NCI-H69 (cell line): ENCODE data around the gene AJAP1.
A peak's percentile ranks its signal among the peaks of the same experiment; 100 is the strongest.

Experiments used
- DNase-seq: peaks from one replicate; lab custom pipeline; 2025; lab: John Stamatoyannopoulos, UW

AJAP1 gene

GRCh38 chr1:4682607-4683220 lies 28.3 kb downstream of the AJAP1 start:
- no peak for DNase-seq

GRCh38 chr1:4684136-4684535 lies 29.7 kb downstream of the AJAP1 start:
- no peak for DNase-seq

GRCh38 chr1:4684864-4685522 lies 30.6 kb downstream of the AJAP1 start:
- DNase-seq = no peak

- no peak for DNase-seq
Observed at GRCh38 chr1:4685523-4685865, 31.1 kb downstream of the AJAP1 start.

GRCh38 chr1:4687943-4688342 lies 33.5 kb downstream of the AJAP1 start:
- no peak for DNase-seq

- no peak for DNase-seq
Observed at GRCh38 chr1:4689271-4689935, 35.0 kb downstream of the AJAP1 start.

GRCh38 chr1:4689941-4690635 lies 35.7 kb downstream of the AJAP1 start:
- DNase-seq = no peak

- no peak for DNase-seq
Observed at GRCh38 chr1:4690951-4691675, 36.7 kb downstream of the AJAP1 start.

GRCh38 chr1:4691766-4692405 lies 37.5 kb downstream of the AJAP1 start:
- DNase-seq = no peak

GRCh38 chr1:4692437-4692836 lies 38.0 kb downstream of the AJAP1 start:
- DNase-seq = no peak

GRCh38 chr1:4693331-4693730 lies 38.9 kb downstream of the AJAP1 start:
- no peak for DNase-seq

- no peak for DNase-seq
Observed at GRCh38 chr1:4693891-4694290, 39.5 kb downstream of the AJAP1 start.

GRCh38 chr1:4694492-4694891 lies 40.1 kb downstream of the AJAP1 start:
- no peak for DNase-seq

- DNase-seq = no peak
Observed at GRCh38 chr1:4695241-4695640, 40.8 kb downstream of the AJAP1 start.

- no peak for DNase-seq
Observed at GRCh38 chr1:4696161-4696745, 41.8 kb downstream of the AJAP1 start.

- no peak for DNase-seq
Observed at GRCh38 chr1:4696753-4697152, 42.3 kb downstream of the AJAP1 start.

- no peak for DNase-seq
Observed at GRCh38 chr1:4697801-4698200, 43.4 kb downstream of the AJAP1 start.

GRCh38 chr1:4698911-4699310 lies 44.5 kb downstream of the AJAP1 start:
- DNase-seq = no peak

GRCh38 chr1:4699376-4700301 lies 45.2 kb downstream of the AJAP1 start:
- no peak for DNase-seq

GRCh38 chr1:4700801-4701200 lies 46.4 kb downstream of the AJAP1 start:
- DNase-seq = peak; percentile 0
